ENCODE measurements around the gene SH2D3C. TPM values are rescaled to one million over a fixed set of nuclear protein-coding genes. Genes with fewer than 3 reads are reported as not detected.

The SH2D3C gene
- total RNA-seq, 1 experiment from 2014 or later = 0.79 TPM

DNA sequence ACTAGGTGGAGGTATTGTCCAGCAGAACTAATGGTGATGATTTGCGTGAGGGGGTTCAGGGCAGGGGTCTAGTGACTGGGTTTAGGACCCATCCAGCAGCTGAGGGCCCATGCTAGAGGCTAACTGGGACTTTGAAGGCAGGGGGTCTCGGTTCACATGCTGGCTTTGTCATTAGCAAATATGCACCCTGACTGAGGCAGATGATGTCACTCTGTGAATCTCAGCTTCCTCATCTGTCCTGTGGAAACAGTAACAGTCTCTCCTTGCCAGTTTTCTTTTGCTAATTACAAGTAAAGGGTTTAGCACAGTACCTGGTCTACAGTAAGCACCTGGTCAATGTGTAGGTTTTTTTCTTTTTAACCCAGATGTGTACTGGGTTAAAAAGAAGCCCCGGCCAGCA lies 5.2 kb downstream of the SH2D3C start:
- BruUV-seq (replicated peaks) = no TSS peak
- DNase-seq = no peak
- ChIA-PET CTCF (no interaction called here), POLR2A (ENCODE audit: unreplicated experiment) (no interaction called here)
- Histone ChIP-seq H2AFZ (no peak overlapping the region), H3K27me3 (ENCODE audit: insufficient read depth, low read depth) (peaks cover 8% of the 10 kb centered on the region; the same call in 1 of the 2 replicates), H4K20me1 (ENCODE audit: insufficient read depth) (no peaks in the 10 kb centered on the region), H3K9me2 (ENCODE audit: insufficient read depth) (no peaks in the 10 kb centered on the region), H3F3A (ENCODE audit: insufficient read depth, low read depth) (peaks cover 14% of the 10 kb centered on the region; the same call in 1 of the 2 replicates), H3K79me2 (ENCODE audit: low read depth) (no peaks in the 10 kb centered on the region), H3K27ac (no peak overlapping the region), H3K4me2 (no peak overlapping the region), H3K9me3 (ENCODE audit: insufficient read depth, low read depth) (no peaks in the 10 kb centered on the region), H3K36me3 (ENCODE audit: low read depth) (no peaks in the 10 kb centered on the region), H3K4me1 (replicated peaks; ENCODE audit: insufficient read depth) (peaks cover 7% of the 10 kb centered on the region), H3K4me3 (no peak overlapping the region)
- TF ChIP-seq EZH2 (IDR thresholded peaks at IDR 0.05; ENCODE audit: low read depth) = no peak
- TF ChIP-seq, protein P1, sequence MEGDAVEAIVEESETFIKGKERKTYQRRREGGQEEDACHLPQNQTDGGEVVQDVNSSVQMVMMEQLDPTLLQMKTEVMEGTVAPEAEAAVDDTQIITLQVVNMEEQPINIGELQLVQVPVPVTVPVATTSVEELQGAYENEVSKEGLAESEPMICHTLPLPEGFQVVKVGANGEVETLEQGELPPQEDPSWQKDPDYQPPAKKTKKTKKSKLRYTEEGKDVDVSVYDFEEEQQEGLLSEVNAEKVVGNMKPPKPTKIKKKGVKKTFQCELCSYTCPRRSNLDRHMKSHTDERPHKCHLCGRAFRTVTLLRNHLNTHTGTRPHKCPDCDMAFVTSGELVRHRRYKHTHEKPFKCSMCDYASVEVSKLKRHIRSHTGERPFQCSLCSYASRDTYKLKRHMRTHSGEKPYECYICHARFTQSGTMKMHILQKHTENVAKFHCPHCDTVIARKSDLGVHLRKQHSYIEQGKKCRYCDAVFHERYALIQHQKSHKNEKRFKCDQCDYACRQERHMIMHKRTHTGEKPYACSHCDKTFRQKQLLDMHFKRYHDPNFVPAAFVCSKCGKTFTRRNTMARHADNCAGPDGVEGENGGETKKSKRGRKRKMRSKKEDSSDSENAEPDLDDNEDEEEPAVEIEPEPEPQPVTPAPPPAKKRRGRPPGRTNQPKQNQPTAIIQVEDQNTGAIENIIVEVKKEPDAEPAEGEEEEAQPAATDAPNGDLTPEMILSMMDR (conservative IDR thresholded peaks at IDR 0.05) = no peak
- intact Hi-C loops (cut with micrococcal nuclease; ENCODE audit: unreplicated experiment) = no loop called here

GRCh38 chr9:127772603-127773002 lies 5.9 kb downstream of the SH2D3C start:
- intact Hi-C loops (cut with micrococcal nuclease; ENCODE audit: unreplicated experiment) = no loop called here
- Histone ChIP-seq H3K27me3 (ENCODE audit: insufficient read depth, low read depth) (peaks cover 8% of the 10 kb centered on the region; the same call in 1 of the 2 replicates), H3K4me1 (replicated peaks; ENCODE audit: insufficient read depth) (peaks cover 7% of the 10 kb centered on the region), H3K4me3 (no peak overlapping the region), H3K79me2 (ENCODE audit: low read depth) (no peaks in the 10 kb centered on the region), H3K9me2 (ENCODE audit: insufficient read depth) (no peaks in the 10 kb centered on the region), H3K36me3 (ENCODE audit: low read depth) (no peaks in the 10 kb centered on the region), H4K20me1 (ENCODE audit: insufficient read depth) (no peaks in the 10 kb centered on the region), H3K27ac (no peak overlapping the region), H3K4me2 (no peak overlapping the region), H3K9me3 (ENCODE audit: insufficient read depth, low read depth) (no peaks in the 10 kb centered on the region), H3F3A (ENCODE audit: insufficient read depth, low read depth) (peaks cover 14% of the 10 kb centered on the region; the same call in 1 of the 2 replicates), H2AFZ (no peak overlapping the region)
- no peak for DNase-seq
- no peak for TF ChIP-seq EZH2 (IDR thresholded peaks at IDR 0.05; ENCODE audit: low read depth)
- TF ChIP-seq, protein P1 (conservative IDR thresholded peaks at IDR 0.05) = no peak
- ChIA-PET POLR2A (ENCODE audit: unreplicated experiment) (no interaction called here), CTCF (no interaction called here)
- no TSS peak for BruUV-seq (replicated peaks)

DNA sequence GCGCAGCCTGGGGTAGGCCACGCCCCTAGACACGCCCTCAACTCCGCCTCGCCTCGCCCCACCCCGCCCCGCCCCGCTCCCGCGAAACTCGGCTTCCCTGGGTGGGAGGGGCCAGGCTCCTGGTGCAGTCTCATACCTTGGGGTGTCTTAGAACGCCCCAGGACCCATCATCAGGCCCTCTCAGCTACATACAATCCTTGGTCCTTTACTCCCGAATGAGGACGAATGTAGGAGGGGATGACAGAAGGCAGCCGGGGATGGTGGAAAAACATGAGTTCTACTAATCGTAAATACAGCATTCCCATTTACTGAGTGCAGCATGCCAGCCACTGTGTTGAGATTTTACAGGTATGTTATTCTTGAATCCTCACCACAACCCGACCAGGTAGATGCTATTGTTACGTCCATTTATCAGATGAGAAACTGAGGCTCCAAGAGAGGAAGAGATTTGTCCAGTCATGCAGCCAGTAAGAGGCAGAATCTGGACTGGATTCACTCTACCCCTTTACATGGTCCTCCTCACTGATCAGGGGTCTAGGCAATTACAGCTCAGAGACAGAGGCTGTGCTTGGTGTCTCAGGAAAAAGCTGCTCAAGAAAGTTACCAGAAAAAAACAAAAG lies 6.8 kb downstream of the SH2D3C start:
- peak overlapping the region; percentile 36; the same call in 1 of the 2 replicates for H3K4me3 ChIP-seq
- POLR2A ChIA-PET (ENCODE audit: unreplicated experiment) = interaction anchor here (0.5 to 1.0 kb wide), 6 partner anchors 9 to 787 kb away, joined by 3 to 28 read pairs (median 4); partner anchors contain the start of gene CDK9
- no peaks in the 10 kb centered on the region for H3K36me3 ChIP-seq (ENCODE audit: low read depth)
- H3K27me3 ChIP-seq (ENCODE audit: insufficient read depth, low read depth) = peaks cover 8% of the 10 kb centered on the region; the same call in 1 of the 2 replicates
- H3K4me1 ChIP-seq (replicated peaks; ENCODE audit: insufficient read depth) = peaks cover 7% of the 10 kb centered on the region
- H3K9me3 ChIP-seq (ENCODE audit: insufficient read depth, low read depth) = no peaks in the 10 kb centered on the region
- peaks cover 14% of the 10 kb centered on the region; the same call in 1 of the 2 replicates for H3F3A ChIP-seq (ENCODE audit: insufficient read depth, low read depth)
- CTCF ChIA-PET = interaction anchor here (0.6 to 1.9 kb wide), 7 partner anchors 10 to 418 kb away, joined by 3 to 23 read pairs (median 4); partner anchors contain the start of gene TOR2A
- DNase-seq = no peak
- BruUV-seq (replicated peaks) = no TSS peak
- H4K20me1 ChIP-seq (ENCODE audit: insufficient read depth) = no peaks in the 10 kb centered on the region
- no peaks in the 10 kb centered on the region for H3K79me2 ChIP-seq (ENCODE audit: low read depth)
- TF ChIP-seq, protein P1 (conservative IDR thresholded peaks at IDR 0.05) = no peak
- no peak for TF ChIP-seq EZH2 (IDR thresholded peaks at IDR 0.05; ENCODE audit: low read depth)
- peak overlapping the region; percentile 66 for H3K4me2 ChIP-seq
- H3K27ac ChIP-seq = no peak overlapping the region
- H2AFZ ChIP-seq = 0 out of 2 replicates have a peak overlapping the region, but pooled peaks have one; percentile 6
- no peaks in the 10 kb centered on the region for H3K9me2 ChIP-seq (ENCODE audit: insufficient read depth)
- intact Hi-C loops (cut with micrococcal nuclease; ENCODE audit: unreplicated experiment) = loop anchor here (1.0 kb wide), 1 partner anchor 31 kb away; no protein-coding TSS in a partner anchor
